ENCODE results near the gene ZDHHC14. TPM values are rescaled to one million over a fixed set of nuclear protein-coding genes. Genes with fewer than 3 reads are reported as not detected.

Gene ZDHHC14
- total RNA-seq, 1 donor, result 4.3 TPM

DNA sequence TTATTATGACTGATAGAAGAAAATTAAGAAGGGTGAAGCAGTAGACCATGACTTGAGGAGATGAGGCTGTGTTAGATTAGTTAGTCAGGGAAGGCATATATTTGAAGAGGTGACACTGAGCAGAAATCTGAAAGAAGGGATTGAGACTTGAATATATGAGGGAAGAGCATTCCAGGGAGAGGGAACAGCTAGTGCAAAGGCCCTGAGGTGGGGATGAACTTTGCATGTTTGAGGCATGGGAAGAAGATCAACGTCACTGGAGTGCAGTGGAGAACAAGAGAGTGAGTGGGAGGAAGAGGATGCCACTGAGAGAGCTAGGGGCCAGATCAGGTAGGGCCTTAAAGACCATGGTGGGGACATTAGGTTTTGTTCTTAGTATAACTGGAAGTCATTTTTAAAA, 119.0 kb downstream of the ZDHHC14 start:
- H3K4me3 ChIP-seq (ENCODE audit: low read depth, low read length), result no peak overlapping the region
- TF ChIP-seq, protein P1, sequence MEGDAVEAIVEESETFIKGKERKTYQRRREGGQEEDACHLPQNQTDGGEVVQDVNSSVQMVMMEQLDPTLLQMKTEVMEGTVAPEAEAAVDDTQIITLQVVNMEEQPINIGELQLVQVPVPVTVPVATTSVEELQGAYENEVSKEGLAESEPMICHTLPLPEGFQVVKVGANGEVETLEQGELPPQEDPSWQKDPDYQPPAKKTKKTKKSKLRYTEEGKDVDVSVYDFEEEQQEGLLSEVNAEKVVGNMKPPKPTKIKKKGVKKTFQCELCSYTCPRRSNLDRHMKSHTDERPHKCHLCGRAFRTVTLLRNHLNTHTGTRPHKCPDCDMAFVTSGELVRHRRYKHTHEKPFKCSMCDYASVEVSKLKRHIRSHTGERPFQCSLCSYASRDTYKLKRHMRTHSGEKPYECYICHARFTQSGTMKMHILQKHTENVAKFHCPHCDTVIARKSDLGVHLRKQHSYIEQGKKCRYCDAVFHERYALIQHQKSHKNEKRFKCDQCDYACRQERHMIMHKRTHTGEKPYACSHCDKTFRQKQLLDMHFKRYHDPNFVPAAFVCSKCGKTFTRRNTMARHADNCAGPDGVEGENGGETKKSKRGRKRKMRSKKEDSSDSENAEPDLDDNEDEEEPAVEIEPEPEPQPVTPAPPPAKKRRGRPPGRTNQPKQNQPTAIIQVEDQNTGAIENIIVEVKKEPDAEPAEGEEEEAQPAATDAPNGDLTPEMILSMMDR (IDR thresholded peaks at IDR 0.05; ENCODE audit: insufficient read depth, low read depth, low read length), result no peak
- DNase-seq (ENCODE audit: low read depth), result no peak

- H3K4me3 ChIP-seq (ENCODE audit: low read depth, low read length), result no peak overlapping the region
- no peak for DNase-seq (ENCODE audit: low read depth)
- TF ChIP-seq, protein P1 (IDR thresholded peaks at IDR 0.05; ENCODE audit: insufficient read depth, low read depth, low read length), result no peak
Measured at GRCh38 chr6:157503018-157503747, 122.2 kb downstream of the ZDHHC14 start.

GRCh38 chr6:157505912-157506491, 125.0 kb downstream of the ZDHHC14 start:
- no peak overlapping the region for H3K4me3 ChIP-seq (ENCODE audit: low read depth, low read length)
- TF ChIP-seq, protein P1 (IDR thresholded peaks at IDR 0.05; ENCODE audit: insufficient read depth, low read depth, low read length), result no peak
- DNase-seq (ENCODE audit: low read depth), result no peak

DNA sequence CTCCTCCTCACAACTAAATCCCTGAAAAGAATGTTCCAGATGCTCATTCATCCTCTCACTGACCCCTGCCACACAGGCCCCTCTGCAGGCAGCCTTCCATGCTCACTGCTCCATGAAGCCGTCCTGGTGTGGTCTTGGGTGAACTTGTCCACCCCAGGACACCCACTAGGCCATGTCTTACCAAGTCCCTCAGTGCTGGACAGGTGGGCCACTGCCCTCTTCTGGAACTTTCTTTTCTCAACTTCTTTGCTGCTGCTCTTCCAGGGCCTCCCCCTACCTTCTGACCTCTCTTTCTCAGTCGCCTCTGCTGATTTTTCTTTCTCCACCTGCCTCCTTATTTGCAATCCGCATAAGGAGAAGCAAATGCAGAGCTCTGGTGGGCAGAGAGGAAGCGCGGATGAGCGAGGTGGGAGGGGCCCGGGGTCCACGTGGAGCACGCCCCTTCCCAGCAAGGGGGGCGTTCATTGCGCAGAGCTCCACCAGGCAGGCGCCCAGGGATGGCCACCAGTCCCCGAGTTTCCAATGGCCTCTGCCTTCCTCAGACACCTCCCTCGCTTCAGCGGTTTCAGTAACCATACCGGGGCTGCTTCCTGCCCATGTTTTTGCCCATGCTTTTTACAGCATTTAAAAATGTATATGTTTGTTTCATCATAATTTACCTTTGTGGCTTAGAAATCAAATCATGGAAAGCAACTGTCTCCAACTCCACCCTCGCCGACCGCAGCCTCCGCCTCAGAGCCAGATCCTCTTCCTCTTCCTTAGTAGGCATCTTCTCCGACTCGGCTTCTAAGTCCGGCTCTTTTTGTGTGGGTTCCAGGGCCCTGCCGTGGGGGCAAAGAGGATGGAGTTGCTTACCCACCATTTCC, 129.6 kb downstream of the ZDHHC14 start:
- DNase-seq (ENCODE audit: low read depth), result no peak
- H3K4me3 ChIP-seq (ENCODE audit: low read depth, low read length), result no peak overlapping the region
- TF ChIP-seq, protein P1 (IDR thresholded peaks at IDR 0.05; ENCODE audit: insufficient read depth, low read depth, low read length), result no peak

GRCh38 chr6:157511682-157512381, 130.8 kb downstream of the ZDHHC14 start:
- TF ChIP-seq, protein P1 (IDR thresholded peaks at IDR 0.05; ENCODE audit: insufficient read depth, low read depth, low read length), result no peak
- DNase-seq (ENCODE audit: low read depth), result no peak
- no peak overlapping the region for H3K4me3 ChIP-seq (ENCODE audit: low read depth, low read length)

DNA sequence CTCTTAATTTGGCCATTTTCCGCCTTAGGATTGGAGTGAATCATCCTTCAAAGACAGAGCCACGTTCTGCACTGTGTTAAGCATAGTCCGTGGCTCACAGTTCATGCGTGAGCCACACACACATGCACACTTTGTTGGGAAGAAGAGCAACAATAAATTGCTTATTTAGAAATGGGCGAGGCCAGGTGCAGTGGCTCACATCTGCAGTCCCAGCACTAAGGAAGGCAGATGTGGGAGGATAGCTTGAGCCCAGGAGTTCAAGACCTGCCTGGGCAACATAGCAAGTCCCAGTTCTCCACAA, 131.3 kb downstream of the ZDHHC14 start:
- TF ChIP-seq, protein P1 (IDR thresholded peaks at IDR 0.05; ENCODE audit: insufficient read depth, low read depth, low read length), result no peak
- no peak for DNase-seq (ENCODE audit: low read depth)
- no peak overlapping the region for H3K4me3 ChIP-seq (ENCODE audit: low read depth, low read length)
